ENCODE results near the gene PDE11A.
"Not testable (repeated sequence)": the region's sequence is repeated elsewhere in the genome, so short reads cannot be mapped to it uniquely, and the experiment has no call there.

Gene PDE11A

GRCh38 chr2:177822941-177823340, 249.6 kb downstream of the PDE11A start:
- DNase-seq = no peak

- no peak for DNase-seq
Measured at GRCh38 chr2:177818412-177818811, 254.2 kb downstream of the PDE11A start.

DNA sequence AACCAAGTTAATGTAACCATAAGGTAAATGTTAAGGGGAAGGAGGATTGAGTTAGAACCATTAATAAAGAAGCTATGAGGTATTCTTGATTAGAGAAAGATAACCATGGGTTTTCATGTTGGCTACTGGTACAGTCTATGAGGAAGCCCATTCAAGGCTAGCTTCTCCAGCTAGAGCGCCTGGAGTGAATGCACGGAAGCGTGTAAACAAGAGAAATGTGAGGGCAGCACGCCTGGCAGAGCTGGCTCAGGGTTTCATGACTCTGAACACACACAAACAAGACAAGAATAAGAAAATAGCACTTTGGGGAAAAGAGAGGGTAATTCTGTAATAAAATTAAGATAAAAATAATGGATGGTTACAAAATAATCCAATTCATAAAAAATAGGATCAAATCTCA, 255.3 kb downstream of the PDE11A start:
- no peak for DNase-seq

- DNase-seq = no peak
Measured at GRCh38 chr2:177816766-177817165, 255.8 kb downstream of the PDE11A start.

- no peak for DNase-seq
Measured at GRCh38 chr2:177812713-177813396, 259.7 kb downstream of the PDE11A start.

DNA sequence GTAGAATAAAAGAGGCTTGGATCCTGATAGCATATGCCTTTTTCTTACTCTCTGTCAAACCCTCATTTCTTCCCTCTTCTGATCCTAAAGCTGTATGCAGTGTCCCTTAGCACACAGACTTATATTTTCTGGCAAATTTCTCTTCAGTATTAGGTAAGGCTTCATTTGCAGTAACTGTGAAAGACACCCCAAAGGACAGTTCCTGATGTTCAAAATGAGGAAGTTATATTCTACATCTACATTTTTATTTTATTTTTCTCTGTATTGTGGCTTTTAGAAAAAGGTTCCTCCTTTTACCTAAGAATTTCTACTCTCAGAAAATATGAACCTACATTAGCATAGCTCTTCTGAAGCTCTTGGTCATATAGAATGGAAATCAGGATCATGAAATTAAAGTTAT, 261.7 kb downstream of the PDE11A start:
- no peak for DNase-seq

- no peak for DNase-seq
Measured at GRCh38 chr2:177808984-177809809, 263.4 kb downstream of the PDE11A start.

GRCh38 chr2:177806025-177806424, 266.6 kb downstream of the PDE11A start:
- DNase-seq = no peak

DNA sequence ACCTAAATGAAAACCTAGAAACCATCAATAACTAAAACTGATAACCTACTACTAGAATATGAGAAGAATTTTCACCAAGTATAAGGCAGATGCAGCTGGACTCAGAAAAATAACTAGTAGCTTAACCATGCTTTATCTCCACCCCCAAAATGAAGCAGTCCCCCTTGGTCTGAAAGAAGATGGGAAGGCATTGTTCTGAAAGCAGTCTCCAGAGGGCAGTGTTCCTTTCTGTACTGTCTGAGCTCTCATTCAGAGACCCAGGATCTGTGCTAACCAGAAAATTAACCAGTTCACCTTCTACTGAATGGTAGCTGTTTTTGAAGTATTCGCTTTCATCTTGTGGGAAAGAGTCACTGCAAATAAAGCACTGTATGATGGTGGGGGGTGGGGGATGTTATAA, 273.0 kb downstream of the PDE11A start:
- no peak for DNase-seq

GRCh38 chr2:177797808-177798207, 274.8 kb downstream of the PDE11A start:
- DNase-seq = no peak

GRCh38 chr2:177796654-177797415, 275.7 kb downstream of the PDE11A start:
- no peak for DNase-seq

DNA sequence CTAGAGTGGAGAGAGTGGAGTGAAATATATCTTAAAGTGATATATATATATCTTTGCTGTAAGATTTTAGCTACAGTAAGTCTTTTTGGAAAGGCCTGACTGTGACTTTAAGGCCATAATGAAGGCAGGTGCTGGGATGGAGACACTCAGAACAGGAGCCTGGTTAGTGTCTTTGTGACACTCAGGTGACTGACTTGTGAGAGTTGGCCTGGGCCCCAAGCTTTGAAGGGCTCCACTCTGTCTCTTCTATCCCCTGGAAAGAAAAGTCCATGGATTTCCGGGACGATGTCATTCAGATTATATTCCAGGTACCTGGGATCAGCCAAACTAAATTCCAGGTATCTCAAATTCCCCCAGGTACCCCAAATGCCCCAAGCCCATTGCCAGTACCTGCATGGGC, 276.6 kb downstream of the PDE11A start:
- no peak for DNase-seq

GRCh38 chr2:177785143-177785542, 287.4 kb downstream of the PDE11A start:
- DNase-seq = not testable (repeated sequence)

DNA sequence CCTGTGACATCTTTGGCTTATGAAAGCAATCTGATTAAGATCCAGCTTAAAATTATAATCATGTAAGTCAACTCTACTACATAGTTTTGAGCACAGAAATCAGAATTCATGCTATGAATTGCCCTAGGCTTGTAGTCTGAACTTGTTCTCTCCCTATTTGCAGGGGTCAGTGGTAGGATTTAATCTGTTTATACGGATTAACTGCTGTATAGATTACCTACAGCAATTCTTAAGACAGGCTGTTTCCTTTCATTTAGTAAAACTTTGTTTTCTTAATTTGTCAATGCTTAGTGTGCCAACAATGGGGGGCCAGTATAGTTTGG, 287.9 kb downstream of the PDE11A start:
- DNase-seq = no peak

DNA sequence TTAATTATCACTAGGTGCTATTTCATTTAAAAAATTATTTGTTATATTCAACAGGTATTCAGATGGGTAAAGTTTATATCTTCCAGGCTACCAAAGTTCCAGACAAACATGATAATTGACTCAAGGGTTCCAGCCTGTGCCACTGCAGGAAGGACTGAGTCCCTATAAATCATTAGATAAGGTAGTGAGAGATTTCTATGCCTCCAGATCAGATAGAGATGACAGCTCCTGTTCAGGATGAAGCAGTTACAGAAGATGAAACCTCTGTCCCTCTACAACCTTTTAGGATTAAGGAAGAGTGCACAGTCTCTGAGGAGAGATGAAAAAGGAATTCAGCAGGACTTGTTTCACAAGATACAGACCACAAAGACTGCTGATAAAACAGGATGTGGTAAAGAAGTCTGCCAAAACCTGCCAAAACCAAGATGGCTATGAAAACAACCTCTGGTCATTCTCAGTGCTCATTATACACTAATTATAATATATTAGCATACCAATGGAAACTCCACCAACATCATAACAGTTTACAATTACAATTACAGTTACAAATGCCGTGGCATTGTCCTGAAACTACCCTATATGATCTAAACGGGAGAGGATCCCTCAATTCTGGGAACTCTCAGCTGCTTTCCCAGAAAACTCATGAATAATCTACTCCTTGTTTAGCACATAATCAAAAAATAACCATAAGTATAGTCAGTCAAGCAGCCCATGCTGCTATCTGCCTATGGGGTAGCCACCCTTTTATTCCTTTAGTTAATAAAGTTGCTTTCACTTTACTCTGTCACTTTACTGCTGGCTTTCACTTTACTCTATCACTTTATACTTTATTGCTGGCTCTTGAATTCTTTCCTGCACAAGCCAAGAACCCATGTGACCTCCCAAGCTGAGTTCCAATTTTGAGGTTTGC, 288.5 kb downstream of the PDE11A start:
- no peak for DNase-seq

GRCh38 chr2:177783091-177783490, 289.5 kb downstream of the PDE11A start:
- no peak for DNase-seq

- no peak for DNase-seq
Measured at GRCh38 chr2:177782613-177783012, 290.0 kb downstream of the PDE11A start.

GRCh38 chr2:177778472-177778871, 294.1 kb downstream of the PDE11A start:
- DNase-seq = no peak

- no peak for DNase-seq
Measured at GRCh38 chr2:177772529-177772928, 300.0 kb downstream of the PDE11A start.

DNA sequence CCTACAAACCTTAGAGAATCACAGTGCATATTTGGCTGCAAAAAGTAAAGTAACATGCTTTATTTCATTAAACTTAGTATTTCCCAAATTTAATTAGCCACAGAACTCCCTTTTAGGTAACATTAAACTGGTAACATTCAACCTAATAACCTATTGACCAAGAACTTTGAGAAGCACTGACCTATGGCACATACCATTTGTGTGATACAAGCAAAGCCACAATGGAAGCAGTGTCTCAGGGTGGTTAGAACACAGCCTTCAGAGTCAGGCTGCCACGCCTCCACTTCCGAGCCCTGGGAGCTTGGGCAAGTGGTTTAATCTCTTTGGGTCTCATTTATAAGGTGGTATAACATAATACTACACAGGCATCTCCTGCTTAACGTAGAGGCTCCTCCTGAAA, 301.4 kb downstream of the PDE11A start:
- DNase-seq = no peak

- DNase-seq = peak in 1 of 56 donors; percentile 1
Measured at GRCh38 chr2:177767768-177768167, 304.8 kb downstream of the PDE11A start.
